Esophagus squamous epithelium (tissue), 4 donors: ENCODE measurements around the gene NRAP.

ENCODE experiments used
- POLR2A ChIP-seq, 4 donors: fragments of 450-650 bp; IDR thresholded peaks; one replicate each; pipeline ENCODE4 v1.6.1; 2017; ENCODE audit warnings: antibody characterized with exemption in 4 of 4, mild to moderate bottlenecking in 4 of 4, moderate library complexity in 3 of 4
- TF ChIP-seq, protein P1 (sequence below), 6 experiments: fragments of 450-650 bp in 4 of 6; fragments of 200-600 bp in 2 of 6; sonication (generic) in 2 of 6; IDR thresholded peaks; one replicate each; pipeline ENCODE4 v1.5.1; 2016 to 2019; ENCODE audit warnings: antibody characterized with exemption in 6 of 6, mild to moderate bottlenecking in 4 of 6, moderate library complexity in 4 of 6

DNA sequence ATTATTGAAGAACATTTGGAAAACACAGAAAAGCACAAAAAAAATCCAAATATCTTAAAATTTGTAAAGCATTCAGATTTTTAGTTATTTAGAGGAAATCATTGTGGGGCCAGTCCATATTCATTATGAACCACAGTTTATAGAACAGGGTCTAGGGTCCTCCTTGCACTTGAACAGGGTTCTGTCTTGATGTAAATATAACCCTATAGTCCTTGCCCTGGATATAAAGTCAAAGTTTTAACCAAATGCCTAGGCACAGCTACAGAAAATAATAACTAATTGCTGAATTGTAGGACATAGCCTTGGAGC is 41.5 kb upstream of the NRAP start:
- TF ChIP-seq, protein P1, sequence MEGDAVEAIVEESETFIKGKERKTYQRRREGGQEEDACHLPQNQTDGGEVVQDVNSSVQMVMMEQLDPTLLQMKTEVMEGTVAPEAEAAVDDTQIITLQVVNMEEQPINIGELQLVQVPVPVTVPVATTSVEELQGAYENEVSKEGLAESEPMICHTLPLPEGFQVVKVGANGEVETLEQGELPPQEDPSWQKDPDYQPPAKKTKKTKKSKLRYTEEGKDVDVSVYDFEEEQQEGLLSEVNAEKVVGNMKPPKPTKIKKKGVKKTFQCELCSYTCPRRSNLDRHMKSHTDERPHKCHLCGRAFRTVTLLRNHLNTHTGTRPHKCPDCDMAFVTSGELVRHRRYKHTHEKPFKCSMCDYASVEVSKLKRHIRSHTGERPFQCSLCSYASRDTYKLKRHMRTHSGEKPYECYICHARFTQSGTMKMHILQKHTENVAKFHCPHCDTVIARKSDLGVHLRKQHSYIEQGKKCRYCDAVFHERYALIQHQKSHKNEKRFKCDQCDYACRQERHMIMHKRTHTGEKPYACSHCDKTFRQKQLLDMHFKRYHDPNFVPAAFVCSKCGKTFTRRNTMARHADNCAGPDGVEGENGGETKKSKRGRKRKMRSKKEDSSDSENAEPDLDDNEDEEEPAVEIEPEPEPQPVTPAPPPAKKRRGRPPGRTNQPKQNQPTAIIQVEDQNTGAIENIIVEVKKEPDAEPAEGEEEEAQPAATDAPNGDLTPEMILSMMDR (IDR thresholded peaks at IDR 0.05): no peak
- TF ChIP-seq POLR2A (IDR thresholded peaks at IDR 0.05): no peak
